ENCODE results near the gene ADGRB3. TPM values are rescaled to one million over a fixed set of nuclear protein-coding genes. Genes with fewer than 3 reads are reported as not detected.

Gene ADGRB3
- total and polyA plus RNA-seq, 8 donors: 0.19 to 16.0 (median 0.61) TPM; not detected in 1

DNA sequence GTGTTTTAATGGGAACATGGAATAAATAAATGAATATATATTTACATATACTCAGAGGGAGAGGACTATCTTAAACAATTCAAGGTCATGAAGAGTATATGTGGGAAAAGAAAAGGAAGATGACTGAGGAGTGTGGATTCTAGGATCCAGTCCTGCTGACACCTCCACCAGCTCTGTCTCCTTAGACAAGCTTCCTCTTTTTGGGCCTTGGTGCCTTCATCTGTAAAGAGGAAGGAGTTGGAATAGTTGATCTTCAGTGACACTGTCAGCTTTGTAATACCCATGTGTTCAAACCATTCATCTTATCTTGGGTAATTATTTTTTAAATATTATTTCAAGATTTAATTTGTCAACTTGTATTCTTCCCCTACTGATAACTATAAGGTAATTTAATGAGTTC is 338.0 kb downstream of the ADGRB3 start:
- no peak for DNase-seq
- no peak for TF ChIP-seq EP300 (IDR thresholded peaks at IDR 0.05)
- TF ChIP-seq, protein P1, sequence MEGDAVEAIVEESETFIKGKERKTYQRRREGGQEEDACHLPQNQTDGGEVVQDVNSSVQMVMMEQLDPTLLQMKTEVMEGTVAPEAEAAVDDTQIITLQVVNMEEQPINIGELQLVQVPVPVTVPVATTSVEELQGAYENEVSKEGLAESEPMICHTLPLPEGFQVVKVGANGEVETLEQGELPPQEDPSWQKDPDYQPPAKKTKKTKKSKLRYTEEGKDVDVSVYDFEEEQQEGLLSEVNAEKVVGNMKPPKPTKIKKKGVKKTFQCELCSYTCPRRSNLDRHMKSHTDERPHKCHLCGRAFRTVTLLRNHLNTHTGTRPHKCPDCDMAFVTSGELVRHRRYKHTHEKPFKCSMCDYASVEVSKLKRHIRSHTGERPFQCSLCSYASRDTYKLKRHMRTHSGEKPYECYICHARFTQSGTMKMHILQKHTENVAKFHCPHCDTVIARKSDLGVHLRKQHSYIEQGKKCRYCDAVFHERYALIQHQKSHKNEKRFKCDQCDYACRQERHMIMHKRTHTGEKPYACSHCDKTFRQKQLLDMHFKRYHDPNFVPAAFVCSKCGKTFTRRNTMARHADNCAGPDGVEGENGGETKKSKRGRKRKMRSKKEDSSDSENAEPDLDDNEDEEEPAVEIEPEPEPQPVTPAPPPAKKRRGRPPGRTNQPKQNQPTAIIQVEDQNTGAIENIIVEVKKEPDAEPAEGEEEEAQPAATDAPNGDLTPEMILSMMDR (IDR thresholded peaks at IDR 0.05): no peak
- TF ChIP-seq POLR2AphosphoS5 (IDR thresholded peaks at IDR 0.05): no peak
- TF ChIP-seq POLR2A (IDR thresholded peaks at IDR 0.05): no peak
- H3K27ac ChIP-seq: no peak overlapping the region
- intact Hi-C loops (cut with DNase I; ENCODE audit: low total_unique reads): no loop called here
- H3K36me3 ChIP-seq: no peaks in the 10 kb centered on the region
- H3K27me3 ChIP-seq: no peaks in the 10 kb centered on the region
- no peaks in the 10 kb centered on the region for H3K9me3 ChIP-seq
- H3K4me1 ChIP-seq: no peaks in the 10 kb centered on the region
- H3K4me3 ChIP-seq: no peak overlapping the region

DNA sequence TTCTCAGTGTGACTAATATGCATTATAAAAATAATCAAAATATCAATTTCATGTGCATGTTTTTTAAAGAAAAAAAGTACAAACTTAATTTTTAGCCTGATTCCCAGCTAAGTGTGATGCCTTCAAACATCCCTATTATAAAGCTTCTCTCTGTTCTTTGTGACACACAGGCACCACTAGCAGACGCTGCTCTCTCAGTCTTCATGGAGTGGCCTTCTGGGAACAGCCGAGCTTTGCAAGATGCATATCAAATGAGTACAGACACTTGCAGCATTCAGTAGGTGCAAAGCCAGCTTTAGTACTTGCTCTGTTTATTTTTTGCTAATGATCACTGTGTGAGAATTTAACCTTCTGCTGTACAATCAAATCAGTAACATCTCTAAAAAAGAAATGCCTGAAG is 340.0 kb downstream of the ADGRB3 start:
- intact Hi-C loops (cut with DNase I; ENCODE audit: low total_unique reads): no loop called here
- Histone ChIP-seq H3K9me3 (no peaks in the 10 kb centered on the region), H3K27me3 (no peaks in the 10 kb centered on the region), H3K27ac (no peak overlapping the region), H3K4me3 (no peak overlapping the region), H3K36me3 (no peaks in the 10 kb centered on the region), H3K4me1 (no peaks in the 10 kb centered on the region)
- 12 to 32% (median 24%) methylated on average over 2 of the region's 2 CpGs for WGBS, 5 donors
- TF ChIP-seq, protein P1 (IDR thresholded peaks at IDR 0.05): no peak
- TF ChIP-seq POLR2AphosphoS5 (IDR thresholded peaks at IDR 0.05) (no peak), EP300 (IDR thresholded peaks at IDR 0.05) (no peak), POLR2A (IDR thresholded peaks at IDR 0.05) (no peak)
- peak in 1 of 2 donors; percentile 47 for DNase-seq

DNA sequence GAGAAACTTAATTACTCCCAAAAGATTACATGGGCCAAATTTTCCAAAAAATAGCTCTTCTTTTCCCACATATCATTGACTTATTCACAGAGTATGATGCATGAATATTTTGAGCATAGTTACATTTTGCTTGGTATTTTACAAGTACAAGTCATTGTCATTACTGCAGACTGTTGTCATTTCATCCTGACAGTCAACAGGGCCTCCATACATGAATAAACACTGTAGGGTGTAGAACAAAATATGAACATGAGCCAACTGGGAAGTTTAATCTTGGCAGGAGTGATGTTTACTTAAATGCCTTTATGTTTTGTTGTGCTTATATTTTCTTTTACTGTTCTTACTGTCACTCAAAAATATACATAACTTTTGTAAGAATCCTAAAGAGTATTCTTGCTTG is 340.7 kb downstream of the ADGRB3 start:
- no peak for DNase-seq
- H3K27me3 ChIP-seq: no peaks in the 10 kb centered on the region
- no peak for TF ChIP-seq EP300 (IDR thresholded peaks at IDR 0.05)
- no peak for TF ChIP-seq POLR2A (IDR thresholded peaks at IDR 0.05)
- TF ChIP-seq POLR2AphosphoS5 (IDR thresholded peaks at IDR 0.05): no peak
- TF ChIP-seq, protein P1 (IDR thresholded peaks at IDR 0.05): no peak
- no peak overlapping the region for H3K27ac ChIP-seq
- H3K9me3 ChIP-seq: no peaks in the 10 kb centered on the region
- H3K36me3 ChIP-seq: no peaks in the 10 kb centered on the region
- H3K4me3 ChIP-seq: no peak overlapping the region
- no peaks in the 10 kb centered on the region for H3K4me1 ChIP-seq
- intact Hi-C loops (cut with DNase I; ENCODE audit: low total_unique reads): no loop called here

DNA sequence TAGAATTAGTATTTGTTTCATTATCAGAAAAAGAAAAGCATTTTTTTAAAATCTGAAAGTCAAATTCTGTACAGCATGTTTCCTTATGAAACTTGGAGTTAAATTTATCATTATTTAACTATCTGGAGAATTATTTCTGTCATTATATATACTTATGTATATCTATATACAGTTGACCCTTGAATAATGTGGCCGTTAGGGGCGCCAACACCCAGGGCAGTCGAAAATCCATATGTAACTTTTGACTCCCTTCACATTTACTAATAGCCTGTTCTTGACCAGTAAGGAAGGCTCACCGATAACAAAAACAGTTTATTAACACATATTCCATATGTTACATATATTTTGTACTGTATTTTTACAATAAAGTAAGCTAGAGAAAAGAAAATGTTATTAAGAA is 341.2 kb downstream of the ADGRB3 start:
- H3K4me1 ChIP-seq: no peaks in the 10 kb centered on the region
- 66 to 78% (median 71%) methylated on average over 4 of the region's 4 CpGs for WGBS, 5 donors

More for the DNA sequence above, 341.2 kb downstream of the ADGRB3 start:
- H3K27me3 ChIP-seq: no peaks in the 10 kb centered on the region
- H3K4me3 ChIP-seq: no peak overlapping the region
- H3K27ac ChIP-seq: no peak overlapping the region
- intact Hi-C loops (cut with DNase I; ENCODE audit: low total_unique reads): no loop called here
- no peaks in the 10 kb centered on the region for H3K36me3 ChIP-seq
- TF ChIP-seq EP300 (IDR thresholded peaks at IDR 0.05) (no peak), POLR2A (IDR thresholded peaks at IDR 0.05) (no peak), POLR2AphosphoS5 (IDR thresholded peaks at IDR 0.05) (no peak)
- TF ChIP-seq, protein P1 (IDR thresholded peaks at IDR 0.05): no peak
- H3K9me3 ChIP-seq: no peaks in the 10 kb centered on the region
- DNase-seq: no peak
